ENCODE data around the gene CADM1.
A peak's percentile ranks its signal among the peaks of the same experiment; 100 is the strongest.

Gene CADM1

GRCh38 chr11:115269191-115269950 is 234.8 kb downstream of the CADM1 start:
- peak; percentile 72 to 85 for DNase-seq

- DNase-seq: no peak
These were observed 236.3 kb downstream of the CADM1 start for GRCh38 chr11:115267871-115268270.

DNA sequence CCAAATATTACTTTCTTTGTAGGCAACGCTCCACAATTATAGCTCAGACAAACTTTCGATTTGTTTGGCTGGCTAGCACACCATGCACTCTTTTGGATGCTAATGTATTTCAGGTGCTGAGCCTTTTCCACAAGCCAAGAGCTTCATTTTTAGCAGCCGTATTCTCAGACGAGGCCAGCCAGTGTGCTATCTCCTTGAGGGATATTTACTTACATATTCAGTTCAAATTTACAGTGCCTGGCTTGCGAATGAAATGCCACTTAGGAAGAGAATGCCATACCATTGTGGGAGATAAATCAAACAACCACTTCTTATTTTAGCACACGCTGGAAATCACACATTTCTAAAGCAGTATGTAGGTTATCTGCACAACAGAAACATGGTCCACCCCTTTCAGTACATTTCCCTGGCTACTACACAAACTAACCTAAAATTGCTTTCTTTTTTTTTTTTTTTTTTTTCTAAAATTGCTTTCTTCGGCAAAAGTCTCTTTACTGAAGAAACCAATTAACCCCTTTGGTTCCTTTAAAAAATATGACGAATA is 236.9 kb downstream of the CADM1 start:
- DNase-seq: no peak

GRCh38 chr11:115266066-115266639 is 238.1 kb downstream of the CADM1 start:
- DNase-seq: no peak

GRCh38 chr11:115263799-115264656 is 240.2 kb downstream of the CADM1 start:
- DNase-seq: peak; percentile 95 to 96

DNA sequence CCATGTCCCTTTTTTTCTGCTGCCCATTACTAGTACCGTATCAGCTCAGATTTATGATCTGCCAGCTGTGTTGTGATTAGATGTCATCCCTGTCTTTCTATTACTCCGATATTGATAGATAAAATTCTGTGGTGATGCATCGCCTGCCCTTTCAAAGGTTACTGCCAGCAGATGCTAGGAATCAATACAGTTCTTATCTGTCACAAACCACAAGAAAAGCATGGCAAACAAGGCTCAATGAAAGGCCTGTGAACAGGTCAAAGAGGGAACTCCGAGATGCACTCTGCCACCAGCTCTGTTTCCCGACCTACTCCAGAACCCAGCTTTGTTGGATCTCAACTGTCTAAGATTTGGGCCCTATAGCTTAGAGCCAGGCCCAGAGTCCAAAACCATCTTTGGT is 246.0 kb downstream of the CADM1 start:
- DNase-seq: peak in 1 of 2 experiments; percentile 56

DNA sequence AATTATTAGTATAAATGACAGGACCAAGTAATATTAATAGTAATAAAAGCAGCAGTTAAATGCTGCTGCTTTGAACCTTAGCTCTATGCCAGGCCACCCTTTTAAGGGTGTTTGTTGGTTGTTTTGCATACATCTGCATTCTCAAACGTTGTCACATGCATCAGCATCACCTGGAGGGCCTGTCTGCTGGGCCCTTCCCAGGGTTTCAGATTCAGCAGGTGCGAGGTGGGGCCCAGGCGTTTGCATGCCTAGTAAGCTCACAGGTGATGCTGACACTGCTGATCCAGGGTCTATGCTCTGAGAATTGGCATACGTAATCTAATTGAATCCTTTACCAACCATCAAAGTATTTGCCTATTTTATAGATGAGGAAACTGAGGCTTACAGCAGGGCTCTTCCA is 246.5 kb downstream of the CADM1 start:
- peak; percentile 99 to 100 for DNase-seq

GRCh38 chr11:115257270-115257669 is 246.9 kb downstream of the CADM1 start:
- DNase-seq: peak; percentile 82 to 84

- peak; percentile 86 to 93 for DNase-seq
These were observed 247.6 kb downstream of the CADM1 start for GRCh38 chr11:115256397-115257197.

DNA sequence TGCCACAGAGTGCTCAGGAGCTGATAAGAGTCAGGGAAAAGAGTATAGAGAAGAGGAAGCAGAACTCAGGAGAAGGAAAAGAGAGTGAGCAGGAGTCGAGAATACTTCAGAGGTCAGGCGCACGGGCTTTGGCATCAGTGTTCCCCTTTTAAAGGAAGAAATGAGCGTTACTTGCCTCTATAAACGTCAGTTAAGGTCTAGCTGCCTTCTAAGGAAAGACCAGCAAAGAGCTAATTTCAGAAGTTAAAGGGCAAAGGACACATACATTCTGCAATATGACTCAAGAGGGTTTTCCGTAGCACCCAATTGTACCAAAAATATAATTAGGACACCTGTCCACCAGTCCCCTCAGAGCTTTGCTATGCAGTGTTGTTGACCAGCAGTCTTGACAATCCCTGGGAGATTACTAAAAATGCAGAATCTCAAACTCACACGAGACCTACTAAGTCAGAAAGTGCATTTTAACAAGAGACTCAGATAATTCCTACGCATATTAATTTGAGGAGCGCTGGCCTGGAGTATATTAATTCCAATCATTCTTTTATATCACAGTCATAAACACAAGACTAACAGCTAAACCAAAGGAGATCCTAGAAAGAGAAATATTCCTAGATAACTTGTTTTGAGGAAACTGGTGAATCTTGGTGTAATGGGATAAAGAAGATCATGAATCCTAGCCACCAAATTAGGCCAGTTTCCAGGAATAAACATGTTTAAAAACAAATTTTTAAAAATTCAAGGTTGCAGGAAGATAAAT is 249.0 kb downstream of the CADM1 start:
- no peak for DNase-seq

DNA sequence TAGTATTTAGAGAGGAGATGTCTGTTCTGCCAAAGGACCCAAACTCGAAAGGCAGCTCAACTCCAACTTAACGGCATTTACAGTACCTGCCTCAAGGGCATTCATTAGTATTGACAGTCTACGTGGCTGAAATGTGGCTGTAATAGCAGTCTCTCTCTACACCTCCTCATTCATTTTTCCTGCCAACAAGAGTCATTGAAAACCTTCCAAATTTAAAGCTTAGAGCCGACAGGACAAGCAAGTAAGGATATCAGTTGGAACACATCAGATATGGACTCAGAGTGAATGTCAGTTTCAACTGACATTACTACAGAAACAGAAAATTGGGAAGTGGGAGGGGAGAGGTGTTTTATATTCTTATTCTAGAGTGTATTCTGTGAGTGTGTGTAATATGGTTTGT is 253.1 kb downstream of the CADM1 start:
- DNase-seq: no peak

DNA sequence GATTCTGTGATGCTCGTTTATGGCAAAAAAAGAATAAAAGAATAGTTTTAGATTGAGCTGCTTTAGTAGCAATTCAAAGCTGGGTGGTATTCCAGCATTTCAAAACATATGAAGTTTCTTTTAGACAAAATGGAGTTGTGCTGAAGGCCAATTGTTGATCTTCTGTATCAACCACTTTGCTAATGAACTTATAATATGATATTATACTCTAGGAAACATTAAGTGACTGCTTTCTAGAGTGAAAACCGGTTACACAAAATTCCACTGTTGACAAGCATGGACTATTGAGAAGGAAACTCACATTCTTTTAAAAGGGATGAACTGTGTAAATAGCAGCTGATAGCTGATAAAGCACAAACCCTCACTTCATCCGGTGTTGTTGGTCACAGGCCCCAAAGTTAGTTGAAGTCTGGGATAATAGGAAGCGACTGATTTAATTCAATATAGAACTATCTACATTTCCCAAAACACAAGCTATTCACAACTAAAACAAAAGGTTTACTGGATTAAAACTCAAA is 255.1 kb downstream of the CADM1 start:
- DNase-seq: no peak

DNA sequence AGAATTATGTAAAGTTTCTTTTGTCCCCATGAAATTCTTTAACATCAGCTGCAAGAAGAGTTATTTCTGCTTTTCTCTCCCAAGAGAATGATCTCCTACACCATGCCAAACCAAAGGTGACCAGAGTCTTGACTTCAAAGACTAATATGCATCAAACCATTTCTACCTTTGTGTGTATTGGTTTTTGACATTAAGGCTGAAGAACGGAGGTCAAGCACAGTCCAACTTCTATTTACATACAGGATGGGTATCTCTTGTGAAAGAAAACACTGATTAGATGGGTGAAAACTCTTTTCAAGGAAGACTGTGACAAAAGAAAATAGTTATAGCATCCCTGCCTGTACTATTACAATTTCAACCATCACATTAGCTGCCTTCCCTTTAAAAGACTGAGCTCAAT is 256.3 kb downstream of the CADM1 start:
- no peak for DNase-seq

DNA sequence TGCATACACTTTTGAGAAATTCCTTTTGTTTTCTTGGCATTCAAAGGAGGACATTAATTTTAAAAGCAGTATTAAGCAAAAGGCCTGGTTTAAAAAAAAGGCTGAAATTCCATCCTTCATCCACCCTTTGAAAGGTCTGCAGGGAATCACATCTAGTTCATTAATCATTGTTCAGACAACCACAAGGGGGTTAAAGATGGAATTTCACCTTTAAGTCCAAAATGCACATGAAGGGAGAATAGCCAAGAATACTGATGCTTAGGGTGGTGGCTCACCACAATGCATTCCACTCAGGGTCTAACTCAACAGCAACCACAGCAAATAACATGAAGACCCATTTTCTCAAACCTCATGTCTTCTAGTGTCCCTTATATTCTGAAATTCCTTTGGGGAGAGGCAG is 256.9 kb downstream of the CADM1 start:
- no peak for DNase-seq

- DNase-seq: no peak
These were observed 259.5 kb downstream of the CADM1 start for GRCh38 chr11:115244758-115245157.

DNA sequence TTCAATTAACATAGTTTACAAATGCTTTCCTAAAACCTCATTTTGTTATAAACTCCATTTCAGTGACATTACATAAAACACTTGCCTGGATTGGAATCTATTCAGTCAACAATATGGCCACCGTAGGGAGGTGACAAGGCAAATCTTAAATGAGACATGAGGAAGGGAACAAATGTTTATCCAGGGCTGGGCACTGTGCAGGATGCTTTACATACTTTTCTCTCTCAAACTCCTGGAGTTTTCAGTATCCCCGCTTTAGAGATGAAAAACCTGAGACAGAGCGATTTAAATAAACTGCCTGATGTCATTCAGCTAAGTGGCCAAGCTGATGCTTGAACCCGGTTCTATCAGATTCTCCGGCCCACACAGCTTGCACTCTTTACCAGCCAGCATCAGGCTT is 259.9 kb downstream of the CADM1 start:
- DNase-seq: no peak

GRCh38 chr11:115242982-115243381 is 261.2 kb downstream of the CADM1 start:
- no peak for DNase-seq

GRCh38 chr11:115241899-115242298 is 262.3 kb downstream of the CADM1 start:
- DNase-seq: no peak

DNA sequence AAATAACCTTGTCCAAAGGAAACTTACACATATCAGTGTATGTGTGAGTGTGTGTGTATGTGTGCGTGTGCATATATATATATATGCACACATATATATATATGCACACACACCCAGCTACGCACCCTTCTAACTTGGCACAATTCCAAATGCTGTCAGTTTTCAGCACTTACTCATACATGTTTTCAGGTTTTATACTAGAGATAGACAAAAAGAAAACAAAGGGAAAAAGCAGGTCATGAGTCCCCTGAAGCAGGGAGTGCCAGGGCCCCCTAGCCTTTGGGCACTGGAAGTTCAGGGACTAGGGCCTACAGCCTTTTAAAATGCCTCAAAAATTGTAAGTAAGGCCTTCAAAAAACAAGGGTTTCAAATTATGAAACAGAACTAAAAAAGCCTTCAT is 265.4 kb downstream of the CADM1 start:
- DNase-seq: no peak

GRCh38 chr11:115238086-115238485 is 266.1 kb downstream of the CADM1 start:
- no peak for DNase-seq

GRCh38 chr11:115237578-115237977 is 266.6 kb downstream of the CADM1 start:
- no peak for DNase-seq

DNA sequence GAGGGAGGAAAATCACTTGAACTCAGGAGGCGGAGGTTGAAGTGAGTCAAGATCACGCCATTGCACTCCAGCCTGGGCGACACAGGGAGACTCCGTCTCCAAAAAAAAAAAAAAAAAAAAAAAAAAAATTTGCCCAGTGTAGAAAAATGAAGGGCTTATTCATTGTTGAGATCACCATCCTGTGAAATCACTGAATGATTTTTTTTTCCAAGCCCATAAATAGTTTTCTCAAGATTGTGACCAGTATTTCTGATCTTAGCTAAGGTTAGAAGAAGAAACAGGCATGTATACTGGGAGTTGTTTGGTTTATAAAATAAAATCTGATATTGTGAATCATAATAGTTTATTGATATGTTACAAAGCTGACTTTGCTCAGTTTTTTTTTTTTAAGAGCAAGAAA is 269.4 kb downstream of the CADM1 start:
- DNase-seq: no peak
